ENCODE measurements around the gene LYST. TPM values are rescaled to one million over a fixed set of nuclear protein-coding genes. Genes with fewer than 3 reads are reported as not detected.
"Not testable (repeated sequence)": the region's sequence is repeated elsewhere in the genome, so short reads cannot be mapped to it uniquely, and the experiment has no call there.

The LYST gene
- total RNA-seq, 1 donor from 2014 or later = 7.2 TPM

DNA sequence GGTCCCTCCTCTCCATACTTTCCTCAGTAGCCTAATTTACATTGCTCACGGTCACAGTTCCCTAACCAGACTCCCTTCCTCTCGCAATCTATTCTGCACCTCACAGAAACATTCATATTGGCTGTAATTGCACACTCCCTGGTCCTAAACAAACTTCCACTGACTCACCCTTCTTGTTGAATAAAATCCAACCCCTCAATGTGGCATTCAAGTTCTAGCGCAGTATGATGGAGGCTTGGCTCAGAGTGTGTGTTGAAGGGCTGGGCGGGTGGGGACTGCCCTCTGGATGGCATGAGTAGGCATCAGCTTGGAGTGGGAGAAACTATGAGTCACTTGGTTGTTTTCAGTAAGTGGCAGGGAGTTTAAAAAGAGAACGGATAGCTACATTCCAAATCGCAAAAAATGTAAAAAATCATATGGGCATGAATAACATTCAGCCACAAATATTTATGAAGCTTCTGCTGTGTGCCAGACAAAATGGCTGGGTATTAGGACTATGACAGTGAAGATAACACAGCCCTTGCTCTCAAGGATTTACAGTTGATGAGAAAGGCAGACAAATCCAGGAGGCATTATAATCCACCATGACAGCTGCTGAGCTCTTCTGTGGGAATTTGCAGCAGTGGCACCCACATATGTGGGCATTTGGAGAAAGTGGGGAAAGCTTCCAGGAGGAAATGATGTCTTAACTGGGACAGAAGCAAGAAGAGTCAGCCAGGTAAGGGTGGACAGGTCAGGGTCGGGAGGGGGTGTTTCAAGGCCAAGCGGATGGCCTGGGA lies 42.2 kb upstream of the LYST start:
- Mint-ChIP-seq H3K9me3 (no peaks in the 10 kb centered on the region), H3K27ac (no peak overlapping the region), H3K4me3 (no peak overlapping the region), H3K36me3 (no peaks in the 10 kb centered on the region), H3K4me1 (peaks cover 15% of the 10 kb centered on the region), H3K27me3 (ENCODE audit: low read depth) (no peaks in the 10 kb centered on the region)
- DNase-seq (ENCODE audit: low spot score in 2 of 2, unreplicated experiment in 2 of 2) = no peak
- TF ChIP-seq, protein P1, sequence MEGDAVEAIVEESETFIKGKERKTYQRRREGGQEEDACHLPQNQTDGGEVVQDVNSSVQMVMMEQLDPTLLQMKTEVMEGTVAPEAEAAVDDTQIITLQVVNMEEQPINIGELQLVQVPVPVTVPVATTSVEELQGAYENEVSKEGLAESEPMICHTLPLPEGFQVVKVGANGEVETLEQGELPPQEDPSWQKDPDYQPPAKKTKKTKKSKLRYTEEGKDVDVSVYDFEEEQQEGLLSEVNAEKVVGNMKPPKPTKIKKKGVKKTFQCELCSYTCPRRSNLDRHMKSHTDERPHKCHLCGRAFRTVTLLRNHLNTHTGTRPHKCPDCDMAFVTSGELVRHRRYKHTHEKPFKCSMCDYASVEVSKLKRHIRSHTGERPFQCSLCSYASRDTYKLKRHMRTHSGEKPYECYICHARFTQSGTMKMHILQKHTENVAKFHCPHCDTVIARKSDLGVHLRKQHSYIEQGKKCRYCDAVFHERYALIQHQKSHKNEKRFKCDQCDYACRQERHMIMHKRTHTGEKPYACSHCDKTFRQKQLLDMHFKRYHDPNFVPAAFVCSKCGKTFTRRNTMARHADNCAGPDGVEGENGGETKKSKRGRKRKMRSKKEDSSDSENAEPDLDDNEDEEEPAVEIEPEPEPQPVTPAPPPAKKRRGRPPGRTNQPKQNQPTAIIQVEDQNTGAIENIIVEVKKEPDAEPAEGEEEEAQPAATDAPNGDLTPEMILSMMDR (IDR thresholded peaks at IDR 0.05; ENCODE audit: unreplicated experiment) = no peak

DNA sequence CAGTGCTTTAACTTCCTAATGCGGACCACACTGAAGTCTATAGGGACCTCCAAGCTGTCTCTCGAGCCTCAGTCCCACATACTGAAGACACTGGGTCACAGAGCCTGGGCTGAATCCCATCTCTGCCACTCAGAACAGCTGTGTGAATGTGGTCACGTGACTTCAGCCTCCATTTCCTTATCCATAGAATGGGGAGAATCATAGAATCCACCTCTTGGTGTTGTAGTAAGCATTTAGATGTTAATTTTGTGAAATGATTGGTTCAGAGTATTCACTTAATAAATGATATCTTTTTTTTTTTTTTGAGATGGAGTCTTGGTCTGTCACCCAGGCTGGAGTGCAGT lies 41.2 kb upstream of the LYST start:
- Mint-ChIP-seq H3K27me3 (ENCODE audit: low read depth) (no peaks in the 10 kb centered on the region), H3K4me1 (peaks cover 15% of the 10 kb centered on the region), H3K27ac (no peak overlapping the region), H3K36me3 (no peaks in the 10 kb centered on the region), H3K4me3 (no peak overlapping the region), H3K9me3 (no peaks in the 10 kb centered on the region)
- TF ChIP-seq, protein P1 (IDR thresholded peaks at IDR 0.05; ENCODE audit: unreplicated experiment) = no peak
- no peak for DNase-seq (ENCODE audit: low spot score in 2 of 2, unreplicated experiment in 2 of 2)

GRCh38 chr1:235907187-235907896 lies 40.6 kb upstream of the LYST start:
- no peak overlapping the region for H3K4me3 Mint-ChIP-seq
- H3K36me3 Mint-ChIP-seq = no peaks in the 10 kb centered on the region
- no peak overlapping the region for H3K27ac Mint-ChIP-seq
- TF ChIP-seq, protein P1 (IDR thresholded peaks at IDR 0.05; ENCODE audit: unreplicated experiment) = no peak
- H3K4me1 Mint-ChIP-seq = peaks cover 15% of the 10 kb centered on the region
- DNase-seq (ENCODE audit: low spot score in 2 of 2, unreplicated experiment in 2 of 2) = no peak
- H3K9me3 Mint-ChIP-seq = no peaks in the 10 kb centered on the region
- H3K27me3 Mint-ChIP-seq (ENCODE audit: low read depth) = no peaks in the 10 kb centered on the region

- no peak for DNase-seq (ENCODE audit: low spot score in 2 of 2, unreplicated experiment in 2 of 2)
- Mint-ChIP-seq H3K4me3 (no peak overlapping the region), H3K27ac (no peak overlapping the region), H3K36me3 (no peaks in the 10 kb centered on the region), H3K27me3 (ENCODE audit: low read depth) (no peaks in the 10 kb centered on the region), H3K9me3 (no peaks in the 10 kb centered on the region), H3K4me1 (peaks cover 15% of the 10 kb centered on the region)
- TF ChIP-seq, protein P1 (IDR thresholded peaks at IDR 0.05; ENCODE audit: unreplicated experiment) = no peak
Measured at GRCh38 chr1:235906436-235906835, 39.7 kb upstream of the LYST start.

- not testable (repeated sequence) for H3K4me1 Mint-ChIP-seq, H3K27ac Mint-ChIP-seq, H3K4me3 Mint-ChIP-seq
Measured at GRCh38 chr1:235903809-235904208, 37.1 kb upstream of the LYST start.

More at GRCh38 chr1:235903809-235904208, 37.1 kb upstream of the LYST start:
- not testable (repeated sequence) for H3K36me3 Mint-ChIP-seq; H3K27me3 Mint-ChIP-seq (ENCODE audit: low read depth); H3K9me3 Mint-ChIP-seq; DNase-seq (ENCODE audit: low spot score in 2 of 2, unreplicated experiment in 2 of 2)

All from mesothelial cell of epicardium (in vitro differentiated cells).